Liver (tissue), 3 donors: Measurements from ENCODE around the gene LHX3.
A peak's percentile ranks its signal among the peaks of the same experiment; 100 is the strongest.

Source experiments
- CTCF ChIP-seq: fragments of 150-350 bp; IDR thresholded peaks from 2 replicates; pipeline ENCODE4 v1.5.1; 2017; ENCODE audit warnings: improper control_type of control experiment, low read depth, low read length; ENCODE audit not compliant: missing input control
- EGR1 ChIP-seq, 2 donors: IDR thresholded peaks; 2 replicates each; pipeline ENCODE4 v1.6.1; 2016 to 2018; ENCODE audit warnings: antibody characterized with exemption in 2 of 2, low read depth in 2 of 2
- JUND ChIP-seq, 2 donors: IDR thresholded peaks; 2 replicates each; pipeline ENCODE4 v1.6.1; 2016; ENCODE audit warnings: antibody characterized with exemption in 2 of 2
- SP1 ChIP-seq: IDR thresholded peaks from 2 replicates; pipeline ENCODE4 v1.6.1; 2018; ENCODE audit warnings: antibody characterized with exemption, mild to moderate bottlenecking
- TAF1 ChIP-seq: conservative IDR thresholded peaks from 2 replicates; pipeline ENCODE4 v1.6.1; 2016; ENCODE audit warnings: antibody characterized with exemption, mild to moderate bottlenecking
- TF ChIP-seq, protein P1 (sequence below): IDR thresholded peaks from 2 replicates; pipeline ENCODE4 v1.6.1; 2016; ENCODE audit warnings: antibody characterized with exemption
- TF ChIP-seq, protein P2 (sequence below): IDR thresholded peaks from 2 replicates; pipeline ENCODE4 v1.6.1; 2016; ENCODE audit warnings: antibody characterized with exemption, mild to moderate bottlenecking
- TF ChIP-seq, protein P3 (sequence below): IDR thresholded peaks from 2 replicates; pipeline ENCODE4 v1.6.1; 2016; ENCODE audit warnings: antibody characterized with exemption
- donor health status: healthy.
- donor health status: healthy.

GRCh38 chr9:136202454-136203407, 2.2 kb downstream of the LHX3 start:
- no peak for TF ChIP-seq CTCF
- TF ChIP-seq, protein P1, sequence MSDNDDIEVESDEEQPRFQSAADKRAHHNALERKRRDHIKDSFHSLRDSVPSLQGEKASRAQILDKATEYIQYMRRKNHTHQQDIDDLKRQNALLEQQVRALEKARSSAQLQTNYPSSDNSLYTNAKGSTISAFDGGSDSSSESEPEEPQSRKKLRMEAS: no peak
- TF ChIP-seq SP1: no peak
- TF ChIP-seq, protein P2, sequence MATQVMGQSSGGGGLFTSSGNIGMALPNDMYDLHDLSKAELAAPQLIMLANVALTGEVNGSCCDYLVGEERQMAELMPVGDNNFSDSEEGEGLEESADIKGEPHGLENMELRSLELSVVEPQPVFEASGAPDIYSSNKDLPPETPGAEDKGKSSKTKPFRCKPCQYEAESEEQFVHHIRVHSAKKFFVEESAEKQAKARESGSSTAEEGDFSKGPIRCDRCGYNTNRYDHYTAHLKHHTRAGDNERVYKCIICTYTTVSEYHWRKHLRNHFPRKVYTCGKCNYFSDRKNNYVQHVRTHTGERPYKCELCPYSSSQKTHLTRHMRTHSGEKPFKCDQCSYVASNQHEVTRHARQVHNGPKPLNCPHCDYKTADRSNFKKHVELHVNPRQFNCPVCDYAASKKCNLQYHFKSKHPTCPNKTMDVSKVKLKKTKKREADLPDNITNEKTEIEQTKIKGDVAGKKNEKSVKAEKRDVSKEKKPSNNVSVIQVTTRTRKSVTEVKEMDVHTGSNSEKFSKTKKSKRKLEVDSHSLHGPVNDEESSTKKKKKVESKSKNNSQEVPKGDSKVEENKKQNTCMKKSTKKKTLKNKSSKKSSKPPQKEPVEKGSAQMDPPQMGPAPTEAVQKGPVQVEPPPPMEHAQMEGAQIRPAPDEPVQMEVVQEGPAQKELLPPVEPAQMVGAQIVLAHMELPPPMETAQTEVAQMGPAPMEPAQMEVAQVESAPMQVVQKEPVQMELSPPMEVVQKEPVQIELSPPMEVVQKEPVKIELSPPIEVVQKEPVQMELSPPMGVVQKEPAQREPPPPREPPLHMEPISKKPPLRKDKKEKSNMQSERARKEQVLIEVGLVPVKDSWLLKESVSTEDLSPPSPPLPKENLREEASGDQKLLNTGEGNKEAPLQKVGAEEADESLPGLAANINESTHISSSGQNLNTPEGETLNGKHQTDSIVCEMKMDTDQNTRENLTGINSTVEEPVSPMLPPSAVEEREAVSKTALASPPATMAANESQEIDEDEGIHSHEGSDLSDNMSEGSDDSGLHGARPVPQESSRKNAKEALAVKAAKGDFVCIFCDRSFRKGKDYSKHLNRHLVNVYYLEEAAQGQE: peak; percentile 7
- no peak for TF ChIP-seq TAF1
- TF ChIP-seq EGR1 (IDR thresholded peaks at IDR 0.05; ENCODE audit: low read depth in 2 of 2): no peak
- TF ChIP-seq JUND (IDR thresholded peaks at IDR 0.05): no peak
- TF ChIP-seq, protein P3, sequence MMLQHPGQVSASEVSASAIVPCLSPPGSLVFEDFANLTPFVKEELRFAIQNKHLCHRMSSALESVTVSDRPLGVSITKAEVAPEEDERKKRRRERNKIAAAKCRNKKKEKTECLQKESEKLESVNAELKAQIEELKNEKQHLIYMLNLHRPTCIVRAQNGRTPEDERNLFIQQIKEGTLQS: no peak
